Measurements from ENCODE around the gene CDH23. TPM values are rescaled to one million over a fixed set of nuclear protein-coding genes. Genes with fewer than 3 reads are reported as not detected.

The CDH23 gene
- total RNA-seq, 6 donors from 2014 or later, result 4.7 to 29.3 (median 10.4) TPM

DNA sequence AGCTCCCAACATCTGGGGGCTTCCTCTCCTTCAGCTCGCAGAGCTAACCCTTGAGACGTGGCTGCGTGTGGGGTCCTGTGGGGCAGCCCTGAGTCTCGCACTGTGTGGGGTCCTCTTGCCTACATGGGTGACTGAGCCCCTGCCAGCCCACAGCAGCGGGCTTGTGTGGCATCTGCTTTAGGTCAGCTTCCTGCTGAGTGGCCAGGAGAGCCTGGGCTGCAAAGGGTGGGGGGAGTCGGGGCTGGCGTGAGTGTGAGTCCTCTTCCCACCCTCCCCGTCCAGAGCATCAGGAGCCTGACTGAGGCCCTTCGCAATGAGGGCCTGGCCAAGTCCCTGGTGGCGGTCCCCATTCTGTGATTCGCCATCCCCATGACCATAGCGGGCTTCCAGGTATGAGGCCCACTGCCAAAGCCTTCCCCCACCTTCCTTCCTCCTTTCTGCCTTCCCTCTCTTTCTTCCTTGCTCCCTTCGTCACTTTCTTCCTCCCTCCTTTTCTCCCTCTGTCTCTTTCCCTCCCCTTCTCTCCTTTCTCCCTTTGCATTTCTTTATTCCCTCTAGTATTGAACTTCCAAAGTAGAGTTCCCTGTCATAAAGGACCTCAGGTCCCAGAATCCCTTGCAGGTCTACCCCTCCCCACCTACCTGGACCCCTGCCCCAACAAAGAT lies 85.2 kb downstream of the CDH23 start:
- no peak overlapping the region for H3K4me3 ChIP-seq
- H3K4me1 ChIP-seq, result peaks cover 0 to 3% (median under 1%) of the 10 kb centered on the region in 4 donors
- DNase-seq, result no peak
- no peak overlapping the region for H3K27ac ChIP-seq
- TF ChIP-seq, protein P1, sequence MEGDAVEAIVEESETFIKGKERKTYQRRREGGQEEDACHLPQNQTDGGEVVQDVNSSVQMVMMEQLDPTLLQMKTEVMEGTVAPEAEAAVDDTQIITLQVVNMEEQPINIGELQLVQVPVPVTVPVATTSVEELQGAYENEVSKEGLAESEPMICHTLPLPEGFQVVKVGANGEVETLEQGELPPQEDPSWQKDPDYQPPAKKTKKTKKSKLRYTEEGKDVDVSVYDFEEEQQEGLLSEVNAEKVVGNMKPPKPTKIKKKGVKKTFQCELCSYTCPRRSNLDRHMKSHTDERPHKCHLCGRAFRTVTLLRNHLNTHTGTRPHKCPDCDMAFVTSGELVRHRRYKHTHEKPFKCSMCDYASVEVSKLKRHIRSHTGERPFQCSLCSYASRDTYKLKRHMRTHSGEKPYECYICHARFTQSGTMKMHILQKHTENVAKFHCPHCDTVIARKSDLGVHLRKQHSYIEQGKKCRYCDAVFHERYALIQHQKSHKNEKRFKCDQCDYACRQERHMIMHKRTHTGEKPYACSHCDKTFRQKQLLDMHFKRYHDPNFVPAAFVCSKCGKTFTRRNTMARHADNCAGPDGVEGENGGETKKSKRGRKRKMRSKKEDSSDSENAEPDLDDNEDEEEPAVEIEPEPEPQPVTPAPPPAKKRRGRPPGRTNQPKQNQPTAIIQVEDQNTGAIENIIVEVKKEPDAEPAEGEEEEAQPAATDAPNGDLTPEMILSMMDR (IDR thresholded peaks at IDR 0.05), result no peak
- TF ChIP-seq POLR2A (IDR thresholded peaks at IDR 0.05), result no peak
- no peaks in the 10 kb centered on the region for H3K27me3 ChIP-seq
- H3K36me3 ChIP-seq, result no peaks in the 10 kb centered on the region
- WGBS, 2 donors, result 83 to 92% methylated on average over 8 to 13 of the region's 13 CpGs
- no peaks in the 10 kb centered on the region for H3K9me3 ChIP-seq
- ATAC-seq (ENCODE audit: low FRiP score in 2 of 2), result peak in 1 of 2 donors; percentile 3

DNA sequence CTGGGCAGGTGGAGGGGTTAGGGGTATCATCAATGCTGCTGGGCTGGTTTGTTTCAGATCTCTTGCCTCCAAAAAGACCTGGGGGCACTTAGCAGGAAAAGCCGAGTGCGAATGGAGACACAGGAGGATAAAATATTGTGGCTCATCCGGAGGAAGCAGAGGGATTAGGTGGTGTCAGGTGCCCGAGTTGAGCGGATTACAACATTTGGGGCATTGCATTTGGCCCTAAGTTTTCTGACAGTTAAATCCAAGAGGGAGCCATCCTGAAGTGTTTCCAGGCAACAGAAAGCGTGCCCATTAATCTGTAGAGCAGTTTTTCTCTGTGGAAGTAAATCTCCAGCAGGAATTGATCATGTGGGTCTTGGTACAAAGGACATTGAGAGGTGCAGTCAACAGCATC lies 85.9 kb downstream of the CDH23 start:
- H3K9me3 ChIP-seq, result no peaks in the 10 kb centered on the region
- ATAC-seq (ENCODE audit: low FRiP score in 2 of 2) (no peak), DNase-seq (no peak)
- H3K36me3 ChIP-seq, result no peaks in the 10 kb centered on the region
- no peak for TF ChIP-seq EP300 (IDR thresholded peaks at IDR 0.05)
- TF ChIP-seq, protein P1 (IDR thresholded peaks at IDR 0.05), result no peak
- no peak for TF ChIP-seq POLR2AphosphoS5 (IDR thresholded peaks at IDR 0.05)
- TF ChIP-seq POLR2A (IDR thresholded peaks at IDR 0.05), result no peak
- WGBS, 2 donors, result 85 to 91% methylated on average over 6 of the region's 6 CpGs
- H3K4me3 ChIP-seq, result no peak overlapping the region
- no peaks in the 10 kb centered on the region for H3K27me3 ChIP-seq
- no peaks in the 10 kb centered on the region for H3K4me1 ChIP-seq
- no peak overlapping the region for H3K27ac ChIP-seq

DNA sequence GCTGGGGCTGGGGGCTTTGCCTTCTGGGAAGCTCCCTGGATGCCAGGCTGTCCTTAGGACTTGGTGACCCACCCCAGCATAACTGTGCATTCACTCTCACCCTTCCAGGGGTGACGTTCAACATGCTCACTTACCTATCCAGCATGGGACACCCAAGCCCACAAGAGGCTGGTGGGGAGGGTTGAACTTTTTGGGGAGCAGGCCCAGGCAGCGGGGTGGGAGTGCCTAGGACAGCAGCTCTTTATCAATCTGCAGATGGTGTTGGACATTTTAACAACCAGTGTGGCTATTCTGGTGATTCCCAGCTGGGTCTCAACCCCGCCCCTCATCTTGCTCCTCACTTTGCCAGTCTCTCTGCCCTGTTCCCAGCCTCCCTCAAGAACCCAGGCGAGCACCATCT lies 86.4 kb downstream of the CDH23 start:
- Histone ChIP-seq H3K4me3 (no peak overlapping the region), H3K9me3 (no peaks in the 10 kb centered on the region), H3K36me3 (no peaks in the 10 kb centered on the region), H3K27ac (no peak overlapping the region), H3K4me1 (no peaks in the 10 kb centered on the region), H3K27me3 (no peaks in the 10 kb centered on the region)
- ATAC-seq (ENCODE audit: low FRiP score in 2 of 2) (no peak), DNase-seq (no peak)
- 88 to 96% methylated on average over 4 of the region's 4 CpGs for WGBS, 2 donors
- TF ChIP-seq, protein P1 (IDR thresholded peaks at IDR 0.05), result no peak
- TF ChIP-seq POLR2A (IDR thresholded peaks at IDR 0.05) (no peak), POLR2AphosphoS5 (IDR thresholded peaks at IDR 0.05) (no peak), EP300 (IDR thresholded peaks at IDR 0.05) (no peak)

DNA sequence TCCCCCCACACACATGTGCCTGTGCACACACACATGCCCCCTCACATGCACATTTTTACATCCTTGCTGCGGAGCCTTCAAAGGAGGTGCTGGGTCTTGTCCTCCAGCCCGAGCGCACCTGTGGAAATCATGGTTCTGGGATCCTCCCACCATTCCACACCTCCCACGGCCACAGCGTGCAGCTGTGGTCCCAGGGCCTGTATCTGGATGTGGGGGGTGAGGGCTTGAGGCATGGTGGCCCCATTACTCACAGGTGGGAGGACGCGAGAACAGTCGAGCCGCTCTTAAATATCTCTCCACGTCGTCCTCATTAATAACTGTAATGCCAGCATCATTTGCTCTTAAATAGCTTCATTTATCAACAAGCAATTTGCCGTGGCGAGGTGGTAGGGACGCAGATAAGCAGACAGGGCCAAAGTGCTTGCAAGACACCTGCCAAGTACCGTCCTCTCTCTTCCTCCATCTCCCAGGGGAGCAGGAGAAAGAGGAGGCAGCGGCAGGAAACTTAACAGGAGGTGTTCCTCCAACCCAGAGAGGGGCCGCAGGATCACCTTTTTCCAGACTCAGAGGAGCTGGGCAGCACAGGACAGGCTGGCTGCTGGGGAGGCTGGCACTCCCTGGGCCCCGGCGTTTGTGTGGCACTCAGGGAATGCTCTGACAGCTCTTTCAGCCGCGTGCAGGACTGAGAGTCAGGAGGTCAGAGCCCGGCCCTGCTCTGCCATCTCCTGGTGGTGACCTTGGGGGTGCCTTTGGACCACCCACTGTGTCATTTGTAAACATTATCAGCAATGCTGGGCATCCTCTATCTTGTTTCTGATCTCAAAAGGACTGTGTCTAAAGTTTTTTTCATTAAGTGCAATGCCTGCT lies 87.4 kb downstream of the CDH23 start:
- no peak for DNase-seq
- TF ChIP-seq EP300 (IDR thresholded peaks at IDR 0.05) (no peak), POLR2A (IDR thresholded peaks at IDR 0.05) (no peak), POLR2AphosphoS5 (IDR thresholded peaks at IDR 0.05) (no peak)
- TF ChIP-seq, protein P1 (IDR thresholded peaks at IDR 0.05), result no peak
- Histone ChIP-seq H3K27me3 (no peaks in the 10 kb centered on the region), H3K36me3 (no peaks in the 10 kb centered on the region), H3K4me3 (no peak overlapping the region), H3K27ac (no peak overlapping the region), H3K9me3 (peaks cover 0 to 4% (median 2%) of the 10 kb centered on the region in 4 donors), H3K4me1 (no peaks in the 10 kb centered on the region)
- no peak for ATAC-seq (ENCODE audit: low FRiP score in 2 of 2)
- 71 to 74% methylated on average over 17 to 22 of the region's 22 CpGs for WGBS, 2 donors

All from upper lobe of left lung (tissue), 6 donors.